Activated naive CD4-positive, alpha-beta T cell treated with Interleukin-2 at 50 U/mL for 16 hours (primary cell): ENCODE results near the gene STAC3.

Source experiments
- DNase-seq: peaks from one replicate; pipeline ENCODE4 v3.0.0-alpha.2; 2020

The STAC3 gene

DNA sequence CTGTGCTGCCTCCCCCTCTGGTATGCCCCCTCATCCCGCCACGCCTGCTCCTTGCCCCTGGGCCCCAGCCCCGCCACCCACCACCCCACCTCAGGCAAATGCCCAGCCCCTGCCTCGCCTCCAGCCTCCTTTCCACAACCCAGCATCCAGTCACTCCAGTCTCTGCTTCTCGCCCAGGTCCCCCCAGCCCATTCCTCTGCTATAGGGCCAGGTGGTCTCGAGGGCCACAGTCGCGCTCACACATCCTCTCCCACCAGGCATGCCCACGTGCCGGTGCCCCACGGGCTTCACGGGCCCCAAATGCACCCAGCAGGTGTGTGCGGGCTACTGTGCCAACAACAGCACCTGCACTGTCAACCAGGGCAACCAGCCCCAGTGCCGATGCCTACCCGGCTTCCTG is 40.5 kb downstream of the STAC3 start:
- no peak for DNase-seq

DNA sequence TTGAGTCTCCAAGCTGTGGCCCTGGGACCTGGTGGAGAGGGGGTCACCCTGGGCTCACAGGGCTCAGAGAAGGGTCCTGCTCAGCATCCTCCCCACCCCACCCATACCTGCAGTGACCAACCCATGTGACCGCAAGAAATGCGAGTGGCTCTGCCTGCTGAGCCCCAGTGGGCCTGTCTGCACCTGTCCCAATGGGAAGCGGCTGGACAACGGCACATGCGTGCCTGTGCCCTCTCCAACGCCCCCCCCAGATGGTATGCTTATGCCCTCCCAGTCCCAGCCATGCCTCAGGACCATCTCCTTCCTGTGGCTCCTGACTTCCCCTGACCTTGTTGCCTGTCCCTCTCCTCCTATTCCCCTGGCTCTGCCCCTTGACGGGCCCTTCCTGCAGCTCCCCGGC is 41.1 kb downstream of the STAC3 start:
- DNase-seq = no peak

DNA sequence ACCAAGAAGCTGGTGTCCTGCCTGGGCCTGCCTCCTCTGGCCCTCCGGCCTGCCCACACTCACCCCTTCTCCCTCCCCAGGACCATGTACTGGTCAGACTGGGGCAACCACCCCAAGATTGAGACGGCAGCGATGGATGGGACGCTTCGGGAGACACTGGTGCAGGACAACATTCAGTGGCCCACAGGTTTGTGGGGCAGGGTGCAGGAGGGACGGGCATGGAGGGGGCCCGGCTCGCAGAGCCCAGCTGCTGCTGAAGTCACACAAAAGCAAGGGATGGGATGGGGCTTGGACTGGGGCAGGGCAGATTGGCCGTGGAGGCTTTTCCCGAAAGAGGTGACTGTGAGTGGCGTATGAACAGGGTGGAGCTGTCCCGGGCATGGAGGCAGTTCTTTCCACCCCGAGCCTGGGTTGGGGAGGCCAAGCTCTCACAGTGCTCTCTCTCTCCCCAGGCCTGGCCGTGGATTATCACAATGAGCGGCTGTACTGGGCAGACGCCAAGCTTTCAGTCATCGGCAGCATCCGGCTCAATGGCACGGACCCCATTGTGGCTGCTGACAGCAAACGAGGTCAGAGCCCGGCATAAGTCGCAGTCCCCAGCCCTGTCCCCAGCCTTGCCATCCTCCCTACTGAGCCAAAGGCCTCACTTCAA is 42.2 kb downstream of the STAC3 start:
- no peak for DNase-seq

DNA sequence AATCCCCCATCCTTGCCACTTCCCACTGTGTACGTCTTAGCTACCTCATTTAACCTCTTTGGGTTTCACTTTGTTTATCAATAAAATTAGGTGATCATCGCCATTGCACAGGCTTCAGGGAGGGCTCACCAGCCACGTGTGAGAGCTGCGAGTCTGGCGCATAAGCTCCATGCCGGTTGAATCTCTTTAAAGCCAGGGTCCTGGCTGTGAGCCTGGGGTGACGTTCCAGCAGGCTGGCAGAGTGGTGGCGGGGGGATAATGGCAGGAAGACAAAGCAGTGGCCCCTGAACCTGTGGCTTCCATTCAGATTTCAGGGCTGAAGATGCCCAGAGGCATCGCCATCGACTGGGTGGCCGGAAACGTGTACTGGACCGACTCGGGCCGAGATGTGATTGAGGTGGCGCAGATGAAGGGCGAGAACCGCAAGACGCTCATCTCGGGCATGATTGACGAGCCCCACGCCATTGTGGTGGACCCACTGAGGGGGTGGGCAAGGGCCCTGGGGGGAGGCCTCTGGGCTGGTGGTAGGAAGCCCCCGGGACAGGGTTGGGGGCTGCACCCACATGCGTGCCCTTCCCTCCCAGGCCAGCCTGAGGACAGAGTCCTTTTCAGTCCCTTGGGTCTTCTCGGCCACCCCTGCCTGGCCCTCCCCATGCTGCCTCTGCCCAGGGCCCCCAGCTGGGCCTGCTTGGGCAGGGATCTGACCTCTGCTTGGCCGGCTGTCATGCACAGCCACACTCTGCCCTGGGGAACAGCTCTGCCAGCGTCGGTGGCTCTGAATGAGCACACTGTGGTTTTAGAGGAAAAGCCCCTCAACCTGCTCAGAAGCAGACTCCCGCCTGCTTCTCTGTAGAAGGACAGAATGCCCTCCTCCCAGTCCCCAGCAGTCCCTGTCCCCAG is 43.0 kb downstream of the STAC3 start:
- no peak for DNase-seq

DNA sequence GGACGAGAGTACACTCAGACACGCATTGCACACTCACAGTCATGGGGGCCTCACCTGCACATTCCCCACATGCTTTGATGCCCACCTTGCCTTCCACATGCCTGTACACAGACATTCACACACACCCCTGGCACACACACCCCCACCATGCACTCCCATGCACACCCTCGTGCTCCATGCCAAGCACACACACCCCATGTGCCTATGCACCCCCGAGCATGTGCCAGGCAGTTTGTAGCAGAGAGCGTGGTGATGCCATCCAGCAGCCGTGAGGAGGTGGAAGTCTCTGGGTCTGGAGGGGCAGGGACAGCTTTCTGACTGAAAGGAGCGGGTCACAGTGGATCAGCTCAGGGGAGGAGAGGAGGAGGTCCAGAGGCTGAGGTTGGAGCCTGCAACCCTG is 45.1 kb downstream of the STAC3 start:
- no peak for DNase-seq

DNA sequence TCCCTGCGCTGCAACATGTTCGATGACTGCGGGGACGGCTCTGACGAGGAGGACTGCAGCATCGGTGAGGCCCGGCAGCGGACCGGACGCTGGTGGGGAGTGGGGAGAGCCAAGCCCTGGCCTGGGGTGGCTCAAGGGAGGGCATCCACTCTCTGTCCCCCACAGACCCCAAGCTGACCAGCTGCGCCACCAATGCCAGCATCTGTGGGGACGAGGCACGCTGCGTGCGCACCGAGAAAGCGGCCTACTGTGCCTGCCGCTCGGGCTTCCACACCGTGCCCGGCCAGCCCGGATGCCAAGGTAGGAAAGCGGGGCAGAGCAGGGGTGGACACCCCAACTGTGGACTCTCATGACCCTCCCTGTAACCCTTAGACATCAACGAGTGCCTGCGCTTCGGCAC is 45.8 kb downstream of the STAC3 start:
- no peak for DNase-seq

DNA sequence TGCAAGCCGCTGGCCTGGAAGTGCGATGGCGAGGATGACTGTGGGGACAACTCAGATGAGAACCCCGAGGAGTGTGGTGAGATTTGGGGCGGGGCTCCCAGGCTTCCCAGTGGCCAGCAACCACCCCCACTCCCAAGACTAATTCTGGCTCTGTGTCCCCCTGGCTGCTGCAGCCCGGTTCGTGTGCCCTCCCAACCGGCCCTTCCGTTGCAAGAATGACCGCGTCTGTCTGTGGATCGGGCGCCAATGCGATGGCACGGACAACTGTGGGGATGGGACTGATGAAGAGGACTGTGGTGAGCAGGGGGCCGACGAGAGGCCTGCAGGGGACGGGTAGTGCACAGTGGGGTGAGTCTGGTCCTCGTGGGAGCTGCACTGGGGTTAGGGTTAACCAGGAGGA is 46.5 kb downstream of the STAC3 start:
- DNase-seq = no peak

DNA sequence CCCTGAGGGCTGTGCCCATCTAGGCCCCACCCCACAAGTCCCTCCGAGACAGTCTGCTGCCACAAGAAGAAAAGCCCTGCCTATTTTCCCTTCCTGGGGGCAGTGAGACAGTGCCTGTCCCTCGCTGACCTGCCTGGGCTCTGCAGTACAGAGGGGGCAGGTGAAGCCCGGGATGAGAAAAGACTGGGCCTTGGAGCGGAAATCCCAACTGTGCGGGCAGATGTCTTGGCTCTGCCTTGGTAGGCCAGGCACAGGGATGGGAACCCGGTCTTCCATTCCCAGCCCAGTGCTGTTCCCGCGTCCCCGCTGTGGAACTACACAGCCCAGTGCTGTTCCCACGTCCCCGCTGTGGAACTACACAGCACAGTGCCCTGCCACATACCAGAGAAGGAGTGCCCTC is 47.2 kb downstream of the STAC3 start:
- no peak for DNase-seq

DNA sequence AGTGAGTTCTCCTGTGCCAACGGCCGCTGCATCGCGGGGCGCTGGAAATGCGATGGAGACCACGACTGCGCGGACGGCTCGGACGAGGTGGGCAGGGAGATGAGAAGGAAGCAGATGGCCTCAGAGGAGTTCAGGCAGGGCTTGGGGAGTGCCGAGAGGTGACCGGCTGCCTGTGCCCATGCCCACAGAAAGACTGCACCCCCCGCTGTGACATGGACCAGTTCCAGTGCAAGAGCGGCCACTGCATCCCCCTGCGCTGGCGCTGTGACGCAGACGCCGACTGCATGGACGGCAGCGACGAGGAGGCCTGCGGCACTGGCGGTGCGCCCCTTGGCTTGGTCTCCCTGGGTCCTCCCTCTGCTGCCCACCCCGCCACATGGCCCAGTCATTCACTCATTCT is 47.8 kb downstream of the STAC3 start:
- no peak for DNase-seq

DNA sequence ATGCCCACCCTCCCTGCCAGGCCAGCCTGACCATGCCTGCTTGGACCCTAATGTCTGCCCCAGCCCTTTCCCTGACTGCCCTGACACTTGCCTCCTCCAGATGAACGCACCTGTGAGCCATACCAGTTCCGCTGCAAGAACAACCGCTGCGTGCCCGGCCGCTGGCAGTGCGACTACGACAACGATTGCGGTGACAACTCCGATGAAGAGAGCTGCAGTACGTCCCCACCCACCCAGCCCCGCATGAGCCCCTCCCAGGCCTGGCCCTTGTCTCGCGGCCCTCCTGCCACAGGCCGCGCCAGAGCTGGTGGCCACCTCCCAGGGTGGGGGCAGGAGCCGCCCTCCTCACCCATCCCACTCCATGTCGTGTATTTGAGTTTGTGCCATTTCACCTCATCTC is 48.7 kb downstream of the STAC3 start:
- no peak for DNase-seq

DNA sequence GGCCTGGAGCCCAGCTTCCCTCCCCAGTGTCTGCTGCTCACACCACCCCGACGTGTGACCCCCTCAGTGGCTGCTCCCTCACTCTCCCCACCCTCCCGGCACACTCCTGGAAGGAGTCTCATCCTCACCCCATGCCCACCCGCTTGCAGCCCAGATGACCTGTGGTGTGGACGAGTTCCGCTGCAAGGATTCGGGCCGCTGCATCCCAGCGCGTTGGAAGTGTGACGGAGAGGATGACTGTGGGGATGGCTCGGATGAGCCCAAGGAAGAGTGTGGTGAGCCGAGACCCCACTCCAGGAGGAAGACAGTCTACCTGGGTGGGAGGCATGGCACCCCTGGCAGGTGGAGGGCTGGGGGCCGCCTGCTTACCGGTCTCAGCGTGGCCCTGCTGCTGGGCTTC is 49.4 kb downstream of the STAC3 start:
- DNase-seq = no peak

DNA sequence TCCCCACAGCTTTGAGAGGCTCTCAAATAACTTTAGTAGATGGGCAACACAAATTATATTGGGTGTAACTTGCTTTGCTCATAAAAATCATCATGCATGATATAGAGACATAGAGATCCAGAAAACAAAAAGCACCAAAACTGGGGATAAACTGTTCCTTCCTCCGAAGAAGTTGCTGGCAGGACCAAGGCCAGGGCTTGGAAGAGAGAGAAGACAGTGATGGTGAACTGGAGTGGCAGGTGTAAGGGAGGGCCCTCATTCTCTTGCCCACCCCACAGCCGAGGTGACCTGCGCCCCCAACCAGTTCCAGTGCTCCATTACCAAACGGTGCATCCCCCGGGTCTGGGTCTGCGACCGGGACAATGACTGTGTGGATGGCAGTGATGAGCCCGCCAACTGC is 49.8 kb downstream of the STAC3 start:
- DNase-seq = no peak

DNA sequence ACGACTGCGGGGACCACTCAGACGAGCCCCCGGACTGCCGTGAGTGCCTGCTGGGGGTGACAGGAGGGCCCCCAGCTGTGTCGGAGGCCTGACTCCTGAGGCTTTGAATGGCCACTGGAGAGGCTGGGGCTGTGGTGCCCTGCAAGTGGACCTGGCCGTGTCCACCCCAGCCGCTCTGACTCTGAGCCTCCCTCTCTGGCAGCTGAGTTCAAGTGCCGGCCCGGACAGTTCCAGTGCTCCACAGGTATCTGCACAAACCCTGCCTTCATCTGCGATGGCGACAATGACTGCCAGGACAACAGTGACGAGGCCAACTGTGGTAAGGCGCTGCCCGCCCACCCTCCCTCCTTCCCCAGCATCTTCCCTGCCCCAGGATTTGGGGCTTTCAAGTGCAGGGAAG is 50.5 kb downstream of the STAC3 start:
- DNase-seq = no peak

DNA sequence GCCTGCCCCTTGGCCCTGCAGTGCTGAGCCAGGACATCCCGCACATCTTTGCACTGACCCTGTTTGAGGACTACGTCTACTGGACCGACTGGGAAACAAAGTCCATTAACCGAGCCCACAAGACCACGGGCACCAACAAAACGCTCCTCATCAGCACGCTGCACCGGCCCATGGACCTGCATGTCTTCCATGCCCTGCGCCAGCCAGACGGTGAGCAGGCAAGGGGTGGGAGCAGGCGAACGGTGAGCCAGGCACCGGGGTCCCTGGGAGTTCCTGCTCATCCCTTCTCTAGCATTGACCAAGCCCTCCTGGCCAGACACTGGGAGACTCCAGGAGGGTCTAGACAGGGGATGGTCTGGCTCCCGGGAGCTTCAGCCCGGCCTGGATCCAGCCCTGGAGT is 51.8 kb downstream of the STAC3 start:
- no peak for DNase-seq

DNA sequence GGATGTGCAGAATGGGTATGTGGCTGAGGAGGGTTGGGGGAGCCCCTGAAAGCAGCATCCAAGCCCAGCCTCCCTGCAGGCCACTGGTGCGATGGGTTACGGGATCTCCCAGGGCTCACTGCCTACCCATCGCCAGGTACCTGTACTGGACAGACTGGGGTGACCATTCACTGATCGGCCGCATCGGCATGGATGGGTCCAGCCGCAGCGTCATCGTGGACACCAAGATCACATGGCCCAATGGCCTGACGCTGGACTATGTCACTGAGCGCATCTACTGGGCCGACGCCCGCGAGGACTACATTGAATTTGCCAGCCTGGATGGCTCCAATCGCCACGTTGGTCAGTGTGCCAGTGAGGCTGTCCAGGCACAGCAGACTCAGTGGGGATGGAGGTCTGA is 52.7 kb downstream of the STAC3 start:
- DNase-seq = no peak

DNA sequence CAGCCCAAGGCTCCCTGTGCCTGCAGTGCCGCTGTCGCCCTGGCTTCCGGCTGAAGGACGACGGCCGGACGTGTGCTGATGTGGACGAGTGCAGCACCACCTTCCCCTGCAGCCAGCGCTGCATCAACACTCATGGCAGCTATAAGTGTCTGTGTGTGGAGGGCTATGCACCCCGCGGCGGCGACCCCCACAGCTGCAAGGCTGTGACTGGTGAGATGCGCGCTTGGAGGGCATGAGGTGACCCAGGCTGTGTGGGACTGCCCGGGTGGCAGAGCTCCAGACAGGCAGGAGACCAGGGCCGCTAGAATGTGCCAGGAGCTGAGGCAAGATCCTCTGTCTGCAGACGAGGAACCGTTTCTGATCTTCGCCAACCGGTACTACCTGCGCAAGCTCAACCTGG is 54.0 kb downstream of the STAC3 start:
- no peak for DNase-seq

DNA sequence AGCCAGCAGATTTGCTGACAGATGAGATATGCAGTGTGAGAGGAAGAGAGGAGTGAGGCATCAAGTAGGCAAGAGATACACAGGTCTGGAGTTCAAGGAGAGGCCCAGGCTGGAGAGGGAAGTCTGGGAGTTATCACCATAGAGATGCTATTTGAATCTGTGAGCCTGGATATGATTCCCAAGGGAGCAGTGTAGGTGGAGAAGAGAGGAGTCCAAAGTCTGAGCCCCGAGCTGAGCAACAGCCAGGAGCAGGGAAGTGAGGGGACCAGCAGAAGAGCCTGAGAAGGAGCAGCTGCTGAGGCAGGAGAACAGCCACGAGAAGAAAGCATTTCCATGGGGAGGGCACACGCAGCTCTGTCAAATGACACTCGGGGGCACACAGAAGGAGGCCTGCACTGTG is 54.5 kb downstream of the STAC3 start:
- no peak for DNase-seq

DNA sequence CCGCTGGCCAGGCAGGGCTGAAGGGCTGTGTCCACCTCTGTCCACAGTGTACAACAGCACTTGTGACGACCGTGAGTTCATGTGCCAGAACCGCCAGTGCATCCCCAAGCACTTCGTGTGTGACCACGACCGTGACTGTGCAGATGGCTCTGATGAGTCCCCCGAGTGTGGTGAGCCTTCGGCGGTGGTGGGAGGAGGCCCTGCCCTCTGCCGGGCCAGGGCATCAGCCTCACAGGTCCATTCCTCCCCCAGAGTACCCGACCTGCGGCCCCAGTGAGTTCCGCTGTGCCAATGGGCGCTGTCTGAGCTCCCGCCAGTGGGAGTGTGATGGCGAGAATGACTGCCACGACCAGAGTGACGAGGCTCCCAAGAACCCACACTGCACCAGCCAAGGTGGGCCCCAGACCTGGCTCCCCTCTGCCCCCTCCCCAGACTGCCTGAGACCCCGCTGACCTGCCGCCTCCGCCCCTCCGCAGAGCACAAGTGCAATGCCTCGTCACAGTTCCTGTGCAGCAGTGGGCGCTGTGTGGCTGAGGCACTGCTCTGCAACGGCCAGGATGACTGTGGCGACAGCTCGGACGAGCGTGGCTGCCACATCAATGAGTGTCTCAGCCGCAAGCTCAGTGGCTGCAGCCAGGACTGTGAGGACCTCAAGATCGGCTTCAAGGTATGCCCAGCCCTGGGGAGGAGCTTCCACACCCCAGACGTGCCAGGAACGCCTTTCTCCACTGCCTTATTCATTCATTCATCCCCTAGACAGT is 55.2 kb downstream of the STAC3 start:
- no peak for DNase-seq

DNA sequence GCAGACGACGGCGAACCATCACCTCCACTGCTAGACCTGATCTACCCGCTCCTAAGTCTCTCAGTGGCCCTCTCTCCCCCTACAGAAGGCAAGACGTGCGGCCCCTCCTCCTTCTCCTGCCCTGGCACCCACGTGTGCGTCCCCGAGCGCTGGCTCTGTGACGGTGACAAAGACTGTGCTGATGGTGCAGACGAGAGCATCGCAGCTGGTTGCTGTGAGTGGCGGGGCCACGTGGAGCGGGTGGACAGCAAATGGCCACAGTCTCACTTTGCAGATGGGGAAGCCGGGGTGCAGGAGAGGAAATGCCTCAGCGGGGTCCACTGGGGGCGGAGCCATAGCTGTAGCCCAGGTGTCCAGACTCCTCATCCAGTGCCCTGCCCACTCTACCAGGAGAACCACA is 55.8 kb downstream of the STAC3 start:
- no peak for DNase-seq

DNA sequence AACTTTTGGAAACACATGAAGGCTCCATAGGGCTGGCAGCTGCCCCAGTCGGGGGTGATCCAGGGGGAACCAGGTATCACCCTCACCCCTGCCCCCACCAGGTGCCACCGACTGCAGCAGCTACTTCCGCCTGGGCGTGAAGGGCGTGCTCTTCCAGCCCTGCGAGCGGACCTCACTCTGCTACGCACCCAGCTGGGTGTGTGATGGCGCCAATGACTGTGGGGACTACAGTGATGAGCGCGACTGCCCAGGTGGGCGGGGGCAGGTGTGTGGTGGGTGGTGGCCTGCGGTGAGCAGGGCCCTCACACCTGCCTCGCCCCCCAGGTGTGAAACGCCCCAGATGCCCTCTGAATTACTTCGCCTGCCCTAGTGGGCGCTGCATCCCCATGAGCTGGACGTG is 56.7 kb downstream of the STAC3 start:
- no peak for DNase-seq

DNA sequence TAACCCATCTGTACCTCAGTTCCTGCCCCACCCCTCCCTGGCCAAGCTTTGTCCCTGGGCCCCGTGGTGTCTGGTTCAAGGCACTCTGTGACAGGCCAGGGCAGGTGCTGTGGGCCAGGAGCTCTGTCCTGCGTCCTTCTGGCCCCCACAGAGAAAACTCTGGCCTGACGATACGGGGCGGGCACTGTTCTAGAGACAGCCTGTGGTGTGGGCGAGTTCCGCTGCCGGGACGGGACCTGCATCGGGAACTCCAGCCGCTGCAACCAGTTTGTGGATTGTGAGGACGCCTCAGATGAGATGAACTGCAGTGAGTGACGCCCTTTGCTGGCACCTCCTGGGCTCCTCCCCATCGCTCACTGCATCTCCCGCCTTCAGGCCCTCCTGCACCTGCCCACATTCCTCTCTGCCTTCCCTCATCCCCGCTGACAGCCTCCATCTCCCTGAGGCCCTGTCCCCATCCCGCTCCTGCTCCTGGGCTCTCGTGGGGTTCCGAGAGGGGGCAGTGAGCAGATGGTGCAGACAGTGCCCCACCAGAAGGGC is 57.2 kb downstream of the STAC3 start:
- DNase-seq = no peak
